PC-9 (cell line): ENCODE measurements around the gene MCTP2.

Experiments
- CTCF ChIP-seq: fragments of 200-600 bp; sonication (generic); conservative IDR thresholded peaks from 2 replicates; pipeline ENCODE4 v1.6.1; 2017; ENCODE audit warnings: mixed run types, antibody characterized with exemption, mild to moderate bottlenecking, moderate library complexity
- EZH2 ChIP-seq: fragments of 200-600 bp; sonication (generic); IDR thresholded peaks from 2 replicates; pipeline ENCODE4 v1.8.0; 2017; ENCODE audit warnings: antibody characterized with exemption, low read depth

GRCh38 chr15:94290730-94291129 is 59.4 kb downstream of the MCTP2 start:
- TF ChIP-seq CTCF (no peak), EZH2 (no peak)
